ENCODE data around the gene LAMC3.

Gene LAMC3

GRCh38 chr9:131043646-131044045, 34.7 kb downstream of the LAMC3 start:
- Histone ChIP-seq H3K27me3 (ENCODE audit: control insufficient read depth, insufficient read depth, low read length) (peaks cover 2% of the 10 kb centered on the region), H3K27ac (ENCODE audit: low read depth, low read length) (no peak overlapping the region), H3K4me1 (ENCODE audit: control insufficient read depth, insufficient read depth, low read length) (no peaks in the 10 kb centered on the region), H3K4me3 (ENCODE audit: low read length) (no peak overlapping the region), H3K9ac (ENCODE audit: low read length) (no peak overlapping the region), H3K36me3 (ENCODE audit: control insufficient read depth, insufficient read depth, low read length) (no peaks in the 10 kb centered on the region)

- H3K4me1 ChIP-seq (ENCODE audit: control insufficient read depth, insufficient read depth, low read length), result no peaks in the 10 kb centered on the region
- no peak overlapping the region for H3K27ac ChIP-seq (ENCODE audit: low read depth, low read length)
- H3K36me3 ChIP-seq (ENCODE audit: control insufficient read depth, insufficient read depth, low read length), result no peaks in the 10 kb centered on the region
Measured at GRCh38 chr9:131045300-131046092, 36.5 kb downstream of the LAMC3 start.

GRCh38 chr9:131046093-131046380, 37.1 kb downstream of the LAMC3 start:
- Histone ChIP-seq H3K36me3 (ENCODE audit: control insufficient read depth, insufficient read depth, low read length) (no peaks in the 10 kb centered on the region), H3K27ac (ENCODE audit: low read depth, low read length) (no peak overlapping the region), H3K9ac (ENCODE audit: low read length) (no peak overlapping the region), H3K4me3 (ENCODE audit: low read length) (no peak overlapping the region), H3K27me3 (ENCODE audit: control insufficient read depth, insufficient read depth, low read length) (no peaks in the 10 kb centered on the region), H3K4me1 (ENCODE audit: control insufficient read depth, insufficient read depth, low read length) (no peaks in the 10 kb centered on the region)

More at GRCh38 chr9:131045300-131046092, 36.5 kb downstream of the LAMC3 start:
- Histone ChIP-seq H3K4me3 (ENCODE audit: low read length) (no peak overlapping the region), H3K27me3 (ENCODE audit: control insufficient read depth, insufficient read depth, low read length) (no peaks in the 10 kb centered on the region), H3K9ac (ENCODE audit: low read length) (no peak overlapping the region)

GRCh38 chr9:131046581-131047202, 37.7 kb downstream of the LAMC3 start:
- Histone ChIP-seq H3K4me3 (ENCODE audit: low read length) (peak overlapping the region; percentile 37), H3K9ac (ENCODE audit: low read length) (no peak overlapping the region)

GRCh38 chr9:131048332-131048731, 39.4 kb downstream of the LAMC3 start:
- Histone ChIP-seq H3K27me3 (ENCODE audit: control insufficient read depth, insufficient read depth, low read length) (no peaks in the 10 kb centered on the region), H3K27ac (ENCODE audit: low read depth, low read length) (no peak overlapping the region), H3K4me1 (ENCODE audit: control insufficient read depth, insufficient read depth, low read length) (no peaks in the 10 kb centered on the region), H3K36me3 (ENCODE audit: control insufficient read depth, insufficient read depth, low read length) (no peaks in the 10 kb centered on the region), H3K4me3 (ENCODE audit: low read length) (no peak overlapping the region), H3K9ac (ENCODE audit: low read length) (no peak overlapping the region)

More at GRCh38 chr9:131046581-131047202, 37.7 kb downstream of the LAMC3 start:
- no peaks in the 10 kb centered on the region for H3K36me3 ChIP-seq (ENCODE audit: control insufficient read depth, insufficient read depth, low read length)
- H3K27ac ChIP-seq (ENCODE audit: low read depth, low read length), result no peak overlapping the region
- H3K27me3 ChIP-seq (ENCODE audit: control insufficient read depth, insufficient read depth, low read length), result no peaks in the 10 kb centered on the region
- no peaks in the 10 kb centered on the region for H3K4me1 ChIP-seq (ENCODE audit: control insufficient read depth, insufficient read depth, low read length)

- H3K9ac ChIP-seq (ENCODE audit: low read length), result no peak overlapping the region
- no peaks in the 10 kb centered on the region for H3K4me1 ChIP-seq (ENCODE audit: control insufficient read depth, insufficient read depth, low read length)
- no peaks in the 10 kb centered on the region for H3K36me3 ChIP-seq (ENCODE audit: control insufficient read depth, insufficient read depth, low read length)
- H3K4me3 ChIP-seq (ENCODE audit: low read length), result no peak overlapping the region
- H3K27me3 ChIP-seq (ENCODE audit: control insufficient read depth, insufficient read depth, low read length), result no peaks in the 10 kb centered on the region
- H3K27ac ChIP-seq (ENCODE audit: low read depth, low read length), result no peak overlapping the region
Measured at GRCh38 chr9:131048820-131049219, 39.8 kb downstream of the LAMC3 start.

- H3K4me3 ChIP-seq (ENCODE audit: low read length), result no peak overlapping the region
- H3K9ac ChIP-seq (ENCODE audit: low read length), result no peak overlapping the region
- H3K36me3 ChIP-seq (ENCODE audit: control insufficient read depth, insufficient read depth, low read length), result no peaks in the 10 kb centered on the region
- no peaks in the 10 kb centered on the region for H3K27me3 ChIP-seq (ENCODE audit: control insufficient read depth, insufficient read depth, low read length)
- H3K4me1 ChIP-seq (ENCODE audit: control insufficient read depth, insufficient read depth, low read length), result no peaks in the 10 kb centered on the region
- no peak overlapping the region for H3K27ac ChIP-seq (ENCODE audit: low read depth, low read length)
Measured at GRCh38 chr9:131049829-131050715, 41.1 kb downstream of the LAMC3 start.

- Histone ChIP-seq H3K27ac (ENCODE audit: low read depth, low read length) (no peak overlapping the region), H3K4me1 (ENCODE audit: control insufficient read depth, insufficient read depth, low read length) (no peaks in the 10 kb centered on the region), H3K4me3 (ENCODE audit: low read length) (no peak overlapping the region), H3K36me3 (ENCODE audit: control insufficient read depth, insufficient read depth, low read length) (no peaks in the 10 kb centered on the region), H3K9ac (ENCODE audit: low read length) (no peak overlapping the region), H3K27me3 (ENCODE audit: control insufficient read depth, insufficient read depth, low read length) (no peaks in the 10 kb centered on the region)
Measured at GRCh38 chr9:131050831-131051230, 41.9 kb downstream of the LAMC3 start.

- no peak overlapping the region for H3K27ac ChIP-seq (ENCODE audit: low read depth, low read length)
- H3K4me1 ChIP-seq (ENCODE audit: control insufficient read depth, insufficient read depth, low read length), result no peaks in the 10 kb centered on the region
- no peak overlapping the region for H3K4me3 ChIP-seq (ENCODE audit: low read length)
- H3K27me3 ChIP-seq (ENCODE audit: control insufficient read depth, insufficient read depth, low read length), result no peaks in the 10 kb centered on the region
- H3K9ac ChIP-seq (ENCODE audit: low read length), result no peak overlapping the region
- H3K36me3 ChIP-seq (ENCODE audit: control insufficient read depth, insufficient read depth, low read length), result no peaks in the 10 kb centered on the region
Measured at GRCh38 chr9:131051592-131052517, 42.9 kb downstream of the LAMC3 start.

- H3K27me3 ChIP-seq (ENCODE audit: control insufficient read depth, insufficient read depth, low read length), result no peaks in the 10 kb centered on the region
- no peaks in the 10 kb centered on the region for H3K4me1 ChIP-seq (ENCODE audit: control insufficient read depth, insufficient read depth, low read length)
- no peak overlapping the region for H3K9ac ChIP-seq (ENCODE audit: low read length)
- H3K36me3 ChIP-seq (ENCODE audit: control insufficient read depth, insufficient read depth, low read length), result no peaks in the 10 kb centered on the region
- no peak overlapping the region for H3K4me3 ChIP-seq (ENCODE audit: low read length)
- H3K27ac ChIP-seq (ENCODE audit: low read depth, low read length), result no peak overlapping the region
Measured at GRCh38 chr9:131053896-131054295, 44.9 kb downstream of the LAMC3 start.

- Histone ChIP-seq H3K36me3 (ENCODE audit: control insufficient read depth, insufficient read depth, low read length) (no peaks in the 10 kb centered on the region), H3K4me3 (ENCODE audit: low read length) (no peak overlapping the region), H3K27me3 (ENCODE audit: control insufficient read depth, insufficient read depth, low read length) (no peaks in the 10 kb centered on the region), H3K27ac (ENCODE audit: low read depth, low read length) (no peak overlapping the region), H3K4me1 (ENCODE audit: control insufficient read depth, insufficient read depth, low read length) (no peaks in the 10 kb centered on the region), H3K9ac (ENCODE audit: low read length) (no peak overlapping the region)
Measured at GRCh38 chr9:131056781-131057506, 48.0 kb downstream of the LAMC3 start.
